Measurements from ENCODE around the gene SYT1.

GRCh38 chr12:79373896-79374499 is 509.4 kb downstream of the SYT1 start:
- TF ChIP-seq CTCF (conservative IDR thresholded peaks at IDR 0.05 in 1 of 2, IDR thresholded peaks at IDR 0.05 in 1 of 2; ENCODE audit: extremely low read depth in 1 of 2, insufficient read depth in 1 of 2, low read depth in 1 of 2, low read length in 2 of 2) (peak; percentile 85 to 90), EZH2 (IDR thresholded peaks at IDR 0.05; ENCODE audit: borderline replicate concordance, low read length) (no peak)

Data from mammary epithelial cell (primary cell).